ENCODE measurements around the gene MIA.
"Not testable (repeated sequence)": the region's sequence is repeated elsewhere in the genome, so short reads cannot be mapped to it uniquely, and the experiment has no call there.

Gene MIA

DNA sequence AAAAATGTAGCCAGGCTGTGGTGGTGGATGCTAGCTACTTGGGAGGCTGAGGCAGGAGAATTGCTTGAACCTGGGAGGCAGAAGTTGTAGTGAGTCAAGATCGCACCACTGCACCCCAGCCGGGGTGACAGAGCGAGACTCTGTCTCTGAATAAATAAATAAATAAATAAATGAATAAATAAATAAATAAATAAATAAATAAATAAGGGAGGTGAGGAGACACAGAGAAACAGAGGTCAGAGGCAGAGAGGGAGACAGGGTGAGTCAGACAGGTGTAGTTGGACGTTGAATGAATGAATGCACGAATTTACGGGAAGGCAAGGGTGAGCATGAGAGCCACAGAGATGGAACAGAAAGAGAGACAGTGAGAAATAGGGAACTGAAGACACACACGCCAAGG, 5.8 kb downstream of the MIA start:
- DNase-seq: no peak

DNA sequence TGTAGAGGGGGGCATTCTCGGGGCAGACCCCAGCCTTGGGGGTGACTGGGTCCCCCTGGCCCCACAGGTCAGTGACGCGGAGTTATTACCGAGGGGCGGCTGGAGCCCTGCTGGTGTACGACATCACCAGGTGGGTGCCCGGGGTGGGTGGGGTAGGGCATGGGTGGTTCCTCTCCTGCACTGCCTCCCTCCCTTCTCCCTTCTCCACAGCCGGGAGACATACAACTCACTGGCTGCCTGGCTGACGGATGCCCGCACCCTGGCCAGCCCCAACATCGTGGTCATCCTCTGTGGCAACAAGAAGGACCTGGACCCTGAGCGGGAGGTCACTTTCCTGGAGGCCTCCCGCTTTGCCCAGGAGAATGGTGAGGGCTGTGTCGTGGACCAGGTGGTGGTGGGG, 8.4 kb downstream of the MIA start:
- no peak for DNase-seq

DNA sequence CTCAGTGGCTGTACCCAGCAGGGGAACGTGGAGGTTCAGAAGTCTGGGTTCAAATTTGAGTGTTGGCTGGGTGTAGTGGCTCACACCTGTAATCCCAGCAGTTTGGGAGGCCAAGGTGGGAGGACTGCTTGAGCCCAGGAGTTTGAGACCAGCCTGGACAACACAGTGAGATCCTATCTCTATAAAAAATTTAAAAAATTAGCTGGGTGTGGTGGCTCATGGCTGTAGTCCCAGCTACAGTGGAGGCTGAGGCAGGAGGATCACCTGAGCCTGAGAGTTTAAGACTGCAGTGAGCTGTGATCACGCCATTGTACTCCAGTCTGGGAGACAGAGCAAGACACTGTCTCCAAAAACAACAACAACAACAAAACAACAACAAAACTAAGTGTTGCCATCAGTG, 8.8 kb downstream of the MIA start:
- not testable (repeated sequence) for DNase-seq

DNA sequence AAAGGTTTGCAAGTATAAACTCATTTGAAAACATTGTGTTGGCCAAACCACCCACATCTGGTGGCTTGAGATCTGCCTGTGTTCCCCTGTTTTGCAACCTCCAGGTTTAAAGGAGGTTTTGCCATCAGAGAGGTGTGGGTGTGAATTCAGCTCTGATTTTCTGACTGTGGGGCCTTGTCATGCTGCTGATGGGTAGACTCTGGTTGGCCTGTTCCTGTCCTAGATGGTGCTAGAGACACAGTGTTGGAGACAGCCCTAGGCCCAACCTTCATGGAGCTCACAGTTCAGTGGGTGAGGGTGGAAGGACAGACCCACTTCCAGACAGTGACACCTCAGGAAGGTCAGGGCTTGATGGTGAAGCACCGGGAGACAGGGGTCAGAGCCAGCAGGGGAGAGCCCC, 10.2 kb downstream of the MIA start:
- DNase-seq: no peak

DNA sequence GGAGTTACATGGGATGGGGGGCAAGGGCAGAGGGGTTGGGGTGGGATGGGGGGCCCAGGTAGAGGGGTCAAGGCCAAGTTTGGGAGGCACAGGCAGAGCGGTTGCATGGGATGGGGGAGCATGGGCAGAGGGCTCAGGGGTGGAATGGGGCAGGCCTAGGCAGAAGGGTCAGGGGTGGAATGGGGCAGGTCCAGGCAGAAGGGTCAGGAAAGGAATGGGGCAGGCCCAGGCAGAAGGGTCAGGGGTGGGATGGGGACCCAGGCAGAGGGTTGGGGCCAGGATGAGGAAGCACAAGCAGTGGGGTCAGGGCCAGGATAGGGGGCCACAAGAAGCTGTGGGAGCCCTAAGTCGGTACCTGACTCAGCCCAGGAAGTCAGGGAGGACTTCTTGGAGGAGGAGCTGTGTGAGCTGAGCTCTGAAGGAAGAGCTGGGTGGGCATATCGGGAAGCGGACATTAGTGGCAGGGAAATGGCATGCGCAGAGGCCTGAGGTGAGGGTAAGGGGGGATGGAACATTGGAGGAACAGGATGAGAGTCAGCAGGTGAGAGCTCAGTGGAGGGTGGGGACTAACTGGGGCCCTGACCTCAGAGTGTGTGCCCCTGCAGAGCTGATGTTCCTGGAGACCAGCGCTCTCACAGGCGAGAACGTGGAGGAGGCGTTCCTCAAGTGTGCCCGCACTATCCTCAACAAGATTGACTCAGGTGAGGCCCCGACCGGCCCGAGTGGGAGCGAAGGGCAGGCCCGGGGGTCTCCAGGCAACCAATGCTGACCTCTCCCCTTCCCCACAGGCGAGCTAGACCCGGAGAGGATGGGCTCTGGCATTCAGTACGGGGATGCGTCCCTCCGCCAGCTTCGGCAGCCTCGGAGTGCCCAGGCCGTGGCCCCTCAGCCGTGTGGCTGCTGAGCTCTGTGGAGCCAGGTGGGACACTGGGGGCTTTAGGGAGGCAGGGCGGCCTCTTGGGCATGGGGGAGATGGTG, 11.0 kb downstream of the MIA start:
- no peak for DNase-seq

DNA sequence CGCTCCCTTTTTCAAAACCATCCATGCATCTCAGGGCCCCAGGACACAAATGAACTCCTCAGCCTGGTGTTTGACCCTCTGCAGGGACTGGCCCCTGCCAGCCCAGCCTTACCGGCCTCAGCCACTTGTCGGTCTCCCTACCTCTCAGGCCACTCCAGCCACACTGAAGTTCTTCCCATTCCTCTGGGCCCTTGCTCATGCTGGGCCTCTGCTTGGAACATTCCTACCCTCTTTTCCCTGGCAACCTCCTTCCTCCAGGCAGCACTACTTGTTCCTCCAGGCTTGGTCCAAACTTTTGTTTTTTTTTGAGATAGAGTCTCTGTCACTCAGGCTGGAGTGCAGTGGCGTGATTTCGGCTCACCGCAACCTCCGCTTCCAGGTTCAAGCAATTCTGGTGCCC, 16.0 kb downstream of the MIA start:
- DNase-seq: no peak

DNA sequence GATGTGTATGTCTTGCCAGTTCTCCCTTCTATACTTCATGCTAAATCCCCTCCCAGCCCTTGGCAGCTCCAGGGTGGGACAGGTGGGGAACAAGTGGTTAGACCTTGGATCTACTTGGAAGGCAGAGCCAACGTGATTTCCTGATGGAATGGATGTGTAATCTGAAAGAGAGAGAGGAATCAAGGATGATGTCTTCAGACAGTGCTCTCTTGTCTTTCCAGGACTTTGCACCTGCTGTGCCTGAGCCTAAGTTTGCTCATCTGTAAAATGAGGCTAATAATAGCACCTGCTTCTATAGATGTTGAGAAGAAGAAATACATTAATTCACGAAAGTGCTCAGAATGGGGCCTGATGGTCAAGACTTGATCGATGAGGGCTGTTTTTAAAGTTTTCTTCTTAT, 16.7 kb downstream of the MIA start:
- no peak for DNase-seq

DNA sequence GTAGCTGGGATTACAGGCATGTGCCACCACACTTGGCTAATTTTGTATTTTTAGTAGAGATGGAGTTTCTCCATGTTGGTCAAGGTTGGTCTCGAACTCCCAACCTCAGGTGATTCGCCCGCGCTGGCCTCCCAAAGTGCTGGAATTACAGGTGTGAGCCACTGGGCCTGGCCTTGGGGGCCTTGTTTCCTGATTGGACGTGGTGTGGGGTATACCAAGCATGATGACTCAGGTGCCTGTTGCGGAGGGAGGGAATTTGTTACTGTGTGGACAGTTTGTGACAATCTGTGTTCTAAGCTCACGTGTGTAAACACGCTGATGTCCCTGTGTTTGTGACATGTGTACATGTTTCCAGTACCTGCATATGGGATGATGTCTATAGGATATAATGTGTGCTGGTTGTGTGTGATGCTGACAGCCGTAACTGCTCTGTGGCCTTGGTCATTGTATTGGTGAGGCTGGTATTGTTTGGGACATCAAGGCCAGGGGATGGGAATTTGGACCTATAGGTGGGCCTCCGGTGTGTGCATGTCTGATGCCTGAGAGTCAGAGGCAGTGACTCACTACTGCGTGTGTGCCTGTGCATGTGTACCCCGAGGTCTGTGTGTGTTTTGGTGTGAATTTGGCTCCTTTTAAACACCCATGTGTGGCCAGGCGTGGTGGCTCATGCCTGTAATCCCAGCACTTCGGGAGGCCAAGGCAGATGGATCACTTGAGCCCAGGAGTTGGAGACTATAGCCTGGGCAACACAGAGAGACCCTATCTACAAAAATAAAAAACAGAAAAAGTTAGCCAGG, 22.0 kb downstream of the MIA start:
- DNase-seq: no peak

DNA sequence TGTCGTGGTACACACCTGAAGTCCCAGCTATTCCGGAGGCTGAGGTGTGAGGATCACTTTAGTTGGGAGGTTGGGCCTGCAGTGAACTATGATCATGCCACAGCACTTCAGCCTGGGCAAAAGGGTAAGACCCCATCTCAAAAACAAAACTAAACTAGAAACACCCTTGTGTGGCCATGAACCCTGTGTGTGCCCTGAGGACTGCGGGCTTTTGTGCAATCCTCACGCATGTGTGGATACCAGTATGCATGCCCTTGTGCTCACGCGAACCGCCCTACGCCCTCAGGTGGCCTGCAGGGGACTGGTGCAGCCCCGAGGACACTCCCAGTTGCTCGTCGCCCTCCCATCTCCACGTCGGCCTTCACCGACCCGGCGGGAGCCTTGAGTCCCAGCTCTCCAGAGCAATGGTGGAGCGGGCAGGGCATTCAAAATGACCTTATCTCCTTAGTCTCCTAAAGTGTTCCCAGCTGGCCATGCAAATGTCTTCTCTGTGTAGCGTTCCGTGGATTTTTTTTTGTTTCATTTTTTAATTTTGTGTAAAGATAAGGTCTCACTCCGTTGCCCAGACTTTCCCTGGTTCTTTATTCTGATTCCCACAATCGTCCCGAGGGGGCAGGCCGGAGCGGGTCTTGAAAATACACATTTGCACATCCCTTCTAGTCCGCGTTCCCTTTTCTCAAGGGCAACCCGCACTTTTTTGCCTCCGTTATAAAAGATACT, 22.8 kb downstream of the MIA start:
- peak; percentile 30 for DNase-seq

DNA sequence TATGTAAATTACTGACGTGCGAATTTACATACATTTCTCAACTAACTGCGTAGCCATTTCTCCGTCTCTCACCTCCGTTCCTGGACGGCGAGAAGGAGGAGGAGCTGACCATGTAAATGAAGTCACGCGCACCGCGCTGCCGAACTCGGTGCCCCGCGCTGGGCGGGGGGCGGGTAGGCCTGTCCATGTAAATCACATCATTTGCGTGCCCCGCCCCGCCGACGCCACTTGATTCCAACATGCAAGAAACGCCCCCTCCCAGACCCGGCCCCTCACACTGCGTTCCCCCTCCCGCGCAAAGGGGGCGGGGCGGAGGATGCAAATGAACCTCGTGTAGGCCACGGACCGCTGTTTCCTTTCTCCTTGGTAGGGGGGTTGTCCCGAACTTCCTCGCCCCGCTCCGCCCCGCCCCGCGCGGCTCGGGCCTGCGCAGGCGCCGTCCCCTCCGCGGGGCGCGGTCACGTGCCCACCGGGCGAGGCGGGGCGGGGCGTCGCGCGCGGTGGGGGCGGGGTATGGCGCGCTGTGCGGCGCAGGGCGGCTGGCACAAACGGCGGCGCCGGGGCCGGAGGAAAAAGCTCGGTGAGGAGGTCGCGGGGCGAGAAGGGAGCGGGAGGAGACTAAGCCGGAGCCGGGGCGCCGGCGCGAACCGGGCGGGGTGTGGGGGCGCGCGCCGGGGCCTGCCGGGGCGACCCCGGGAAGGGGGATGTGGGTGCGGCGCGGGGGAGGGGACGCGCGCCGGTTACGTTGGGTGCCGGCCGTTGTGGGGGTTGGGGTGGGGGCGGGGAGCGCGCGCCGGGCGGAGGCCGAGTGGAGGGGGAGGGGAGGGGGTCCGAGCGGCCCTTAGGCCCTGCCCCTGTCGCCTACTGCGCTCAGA, 23.6 kb downstream of the MIA start, which contains the start of gene EGLN2:
TSS of gene EGLN2 (plus strand) at position 509 of the 875 bp plus-strand sequence. CDS start 1,382 bp downstream, outside the sequence.
- peak; percentile 99 for DNase-seq

DNA sequence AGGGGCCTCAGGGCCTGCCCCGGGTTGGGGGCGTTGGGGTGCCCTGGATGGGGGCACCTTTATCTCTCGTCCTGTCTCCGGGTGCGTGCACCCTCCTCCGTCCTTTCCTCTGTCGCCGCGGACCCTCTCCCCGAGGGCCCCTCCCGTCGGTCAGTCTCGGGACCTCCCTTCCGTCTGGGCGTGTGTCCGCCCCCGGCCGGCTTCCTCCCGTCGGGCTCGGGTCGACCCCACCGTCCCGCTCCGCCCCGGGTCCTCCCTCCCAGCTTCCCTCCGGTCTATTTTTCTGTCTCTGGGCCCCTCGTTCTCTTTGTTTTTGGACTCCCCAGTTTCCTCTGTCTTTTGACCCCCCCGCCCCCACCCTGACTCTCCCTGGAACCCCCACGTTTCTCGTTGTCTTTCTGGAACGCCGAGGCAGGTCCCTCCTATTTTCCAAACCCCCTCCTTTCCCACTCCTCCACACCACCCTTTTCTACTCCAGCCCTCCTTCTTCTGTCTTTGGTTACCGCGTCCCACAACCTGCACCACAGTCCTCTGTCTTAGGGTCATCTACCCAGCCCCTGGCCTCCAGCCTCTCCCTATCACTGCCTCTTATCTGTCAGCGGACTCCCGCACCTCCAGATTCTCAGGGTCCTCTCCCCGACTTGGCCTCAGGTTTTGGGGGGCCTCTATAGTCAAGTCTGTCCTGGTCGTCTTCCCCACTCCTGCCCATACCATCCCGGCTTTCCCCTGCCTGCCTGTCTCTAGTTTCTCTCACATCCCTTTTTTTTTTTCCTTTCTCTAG, 24.4 kb downstream of the MIA start:
- no peak for DNase-seq

DNA sequence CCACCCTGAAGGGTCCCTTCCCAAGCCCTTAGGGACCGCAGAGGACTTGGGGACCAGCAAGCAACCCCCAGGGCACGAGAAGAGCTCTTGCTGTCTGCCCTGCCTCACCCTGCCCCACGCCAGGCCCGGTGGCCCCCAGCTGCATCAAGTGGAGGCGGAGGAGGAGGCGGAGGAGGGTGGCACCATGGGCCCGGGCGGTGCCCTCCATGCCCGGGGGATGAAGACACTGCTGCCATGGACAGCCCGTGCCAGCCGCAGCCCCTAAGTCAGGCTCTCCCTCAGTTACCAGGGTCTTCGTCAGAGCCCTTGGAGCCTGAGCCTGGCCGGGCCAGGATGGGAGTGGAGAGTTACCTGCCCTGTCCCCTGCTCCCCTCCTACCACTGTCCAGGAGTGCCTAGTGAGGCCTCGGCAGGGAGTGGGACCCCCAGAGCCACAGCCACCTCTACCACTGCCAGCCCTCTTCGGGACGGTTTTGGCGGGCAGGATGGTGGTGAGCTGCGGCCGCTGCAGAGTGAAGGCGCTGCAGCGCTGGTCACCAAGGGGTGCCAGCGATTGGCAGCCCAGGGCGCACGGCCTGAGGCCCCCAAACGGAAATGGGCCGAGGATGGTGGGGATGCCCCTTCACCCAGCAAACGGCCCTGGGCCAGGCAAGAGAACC, 25.1 kb downstream of the MIA start:
- DNase-seq: no peak

DNA sequence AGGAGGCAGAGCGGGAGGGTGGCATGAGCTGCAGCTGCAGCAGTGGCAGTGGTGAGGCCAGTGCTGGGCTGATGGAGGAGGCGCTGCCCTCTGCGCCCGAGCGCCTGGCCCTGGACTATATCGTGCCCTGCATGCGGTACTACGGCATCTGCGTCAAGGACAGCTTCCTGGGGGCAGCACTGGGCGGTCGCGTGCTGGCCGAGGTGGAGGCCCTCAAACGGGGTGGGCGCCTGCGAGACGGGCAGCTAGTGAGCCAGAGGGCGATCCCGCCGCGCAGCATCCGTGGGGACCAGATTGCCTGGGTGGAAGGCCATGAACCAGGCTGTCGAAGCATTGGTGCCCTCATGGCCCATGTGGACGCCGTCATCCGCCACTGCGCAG, 25.7 kb downstream of the MIA start:
- no peak for DNase-seq

DNA sequence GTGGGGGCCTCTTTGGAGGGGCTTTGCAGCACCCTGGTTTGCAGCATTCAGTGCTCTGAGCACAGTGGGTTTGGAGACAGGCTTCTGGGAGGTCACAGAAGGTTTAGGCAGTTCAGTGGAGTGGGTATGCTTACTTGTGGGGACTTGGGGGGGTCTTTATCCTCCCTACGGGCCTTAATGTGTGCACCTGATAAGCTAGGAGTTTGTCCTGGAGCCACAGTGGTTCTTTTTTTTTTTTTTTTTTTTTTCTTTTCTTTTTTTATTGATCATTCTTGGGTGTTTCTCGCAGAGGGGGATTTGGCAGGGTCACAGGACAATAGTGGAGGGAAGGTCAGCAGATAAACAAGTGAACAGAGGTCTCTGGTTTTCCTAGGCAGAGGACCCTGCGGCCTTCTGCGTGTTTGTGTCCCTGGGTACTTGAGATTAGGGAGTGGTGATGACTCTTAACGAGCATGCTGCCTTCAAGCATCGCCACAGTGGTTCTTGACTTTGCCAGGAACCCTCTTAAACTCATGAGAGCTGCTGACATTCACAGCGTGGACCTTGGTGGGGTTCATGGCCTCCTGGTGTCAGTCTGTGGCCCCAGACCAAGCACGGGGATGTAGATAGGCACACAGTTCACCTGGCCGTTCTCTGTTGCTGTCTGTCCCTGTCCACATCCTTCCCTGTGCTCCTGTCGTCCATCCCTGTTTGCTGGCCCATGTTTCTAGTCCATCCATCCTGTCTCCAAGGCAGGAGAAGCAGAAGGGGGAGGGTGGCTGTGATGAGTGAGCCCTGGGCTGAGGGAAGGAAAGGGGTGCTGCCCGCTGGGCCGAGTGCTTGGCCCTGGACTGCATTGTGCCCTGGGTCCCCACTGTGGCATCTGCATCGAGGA, 26.3 kb downstream of the MIA start:
- no peak for DNase-seq

DNA sequence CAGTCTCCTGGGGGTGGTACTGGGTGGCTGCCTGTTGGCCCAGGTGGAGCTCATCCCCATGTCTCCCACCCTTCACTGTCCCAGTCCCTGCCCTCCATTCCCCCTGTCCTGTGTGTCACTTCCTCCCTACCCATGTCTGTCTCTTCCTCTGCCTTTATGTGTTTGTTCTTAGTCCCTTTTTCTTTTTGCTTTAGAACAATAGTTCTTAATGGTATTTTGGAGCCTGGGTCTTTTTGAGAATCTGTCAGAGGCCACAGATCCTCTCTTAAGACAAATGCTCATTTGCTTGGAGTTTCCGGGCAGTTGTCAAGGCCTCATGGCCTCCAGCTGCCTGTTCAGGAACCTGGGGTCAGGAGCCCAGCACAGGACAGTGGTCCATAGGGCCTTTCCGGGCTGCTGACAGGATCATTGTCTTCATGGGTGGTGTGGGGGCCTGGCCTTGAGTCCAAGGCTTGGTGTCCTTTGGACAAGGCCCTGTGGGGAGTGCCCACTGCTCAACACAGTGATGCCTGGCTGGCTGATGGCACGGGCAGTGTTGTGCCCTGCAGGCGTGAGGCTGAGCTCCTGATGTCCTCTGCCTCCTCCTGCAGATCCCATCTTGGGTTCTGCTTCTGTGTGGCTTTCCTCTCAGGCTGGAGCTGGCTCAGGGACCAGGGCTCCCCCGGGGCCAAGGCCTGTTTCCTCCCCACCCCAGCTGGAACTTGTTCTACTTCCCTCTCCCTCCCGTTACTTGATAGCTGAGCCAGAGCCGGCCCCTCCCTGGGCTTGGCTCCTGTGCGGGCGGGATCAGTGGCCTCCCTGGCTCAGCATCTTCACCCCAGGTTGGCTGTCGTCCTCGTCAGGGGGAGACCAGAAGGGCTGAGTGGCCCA, 27.2 kb downstream of the MIA start:
- no peak for DNase-seq

DNA sequence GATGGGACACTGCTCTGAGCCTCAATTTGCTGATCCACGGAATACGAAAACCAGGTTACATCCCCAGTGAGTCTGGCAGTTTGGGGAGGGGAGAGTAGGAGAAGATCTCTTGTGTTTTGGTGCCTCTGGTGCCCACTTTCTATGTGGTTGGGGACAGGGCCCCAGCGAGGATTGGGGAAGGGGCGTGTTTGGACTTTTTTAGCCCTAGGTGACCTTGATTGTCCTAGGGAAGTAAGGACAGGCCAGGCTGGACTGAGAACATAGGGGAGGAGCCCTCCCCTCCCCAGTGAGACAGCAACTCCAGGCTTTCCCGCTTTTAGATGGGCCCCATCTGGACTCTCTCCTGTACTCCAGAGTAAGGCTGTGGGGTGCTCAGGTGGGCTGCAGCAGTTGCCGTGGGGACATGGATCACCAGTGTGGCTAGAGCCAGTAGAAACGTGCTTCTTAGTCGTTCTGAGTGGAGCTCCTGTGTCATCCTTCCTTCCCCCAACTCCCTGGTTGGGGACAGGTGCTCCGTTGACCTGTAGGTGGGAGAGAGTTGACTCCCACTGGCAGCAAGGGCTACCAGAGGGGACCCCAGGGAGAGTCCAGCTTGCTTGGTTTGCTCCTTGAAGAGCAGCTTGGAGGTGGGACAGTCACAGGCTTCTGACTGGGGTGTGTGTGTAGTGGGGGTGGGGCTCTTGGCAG, 28.0 kb downstream of the MIA start:
- DNase-seq: no peak

DNA sequence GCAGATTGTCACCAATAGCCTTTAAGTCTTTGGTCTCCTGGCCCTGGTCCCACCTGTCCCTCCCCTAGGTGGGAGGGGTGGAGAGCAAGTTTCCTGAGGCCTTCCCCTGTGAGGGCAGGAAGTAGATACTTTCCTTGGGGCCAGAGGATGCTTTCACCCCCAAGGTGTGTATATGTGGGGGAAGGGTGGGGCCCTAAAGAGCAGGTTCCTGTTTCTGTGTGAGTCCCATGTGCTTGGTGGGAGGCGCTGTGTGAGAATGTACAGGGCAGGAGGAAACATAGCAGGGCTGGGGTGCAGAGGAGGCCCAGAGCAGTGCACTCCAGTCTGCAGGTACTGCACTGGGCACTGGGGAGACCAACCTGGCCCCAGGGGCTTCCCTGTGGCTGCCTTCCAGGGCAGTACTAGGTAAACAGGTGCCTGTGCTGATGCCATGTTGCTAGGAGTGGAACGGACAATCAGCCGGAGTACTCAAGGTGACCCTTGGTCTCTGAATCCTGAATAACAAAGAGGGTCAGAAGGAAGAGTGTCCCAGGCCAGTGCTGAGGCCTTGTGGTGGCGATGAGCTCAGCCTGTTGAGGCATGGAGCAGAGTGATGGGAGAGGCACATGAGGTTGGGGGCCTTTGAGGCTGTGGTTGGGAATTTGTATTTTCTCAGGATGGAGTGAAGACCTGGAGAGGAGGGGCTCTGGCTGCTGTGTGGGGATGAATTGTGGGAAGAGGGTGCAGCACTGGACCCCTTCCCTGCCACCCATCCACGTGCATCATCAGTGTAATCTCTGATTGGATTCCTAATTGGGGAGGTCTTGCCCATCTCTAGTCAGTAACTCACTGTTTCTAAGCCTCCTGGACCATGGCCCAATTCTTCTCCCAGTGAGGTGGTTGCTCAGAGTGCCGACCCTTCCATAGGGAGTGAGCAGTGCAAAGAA, 28.8 kb downstream of the MIA start:
- DNase-seq: no peak
